SJSA1 (cell line): ENCODE data around the gene DCHS1. TPM values are rescaled to one million over a fixed set of nuclear protein-coding genes. Genes with fewer than 3 reads are reported as not detected.

Source experiments
- DNase-seq, 2 experiments: peaks; one replicate each; pipeline ENCODE4 v3.0.0-alpha.2; 2015 to 2020; ENCODE audit warnings: low spot score in 2 of 2, low read depth in 1 of 2
- H3K27ac ChIP-seq: fragments of 250-450 bp; sonication (Bioruptor Pico); 2 replicates; pipeline ENCODE4 v1.5.1; 2020; ENCODE audit warnings: mild to moderate bottlenecking, moderate library complexity
- H3K27me3 ChIP-seq: fragments of 250-450 bp; sonication (Bioruptor Pico); replicated peaks from 2 replicates; pipeline ENCODE4 v1.5.1; 2020; ENCODE audit warnings: mild to moderate bottlenecking, moderate library complexity
- H3K36me3 ChIP-seq: fragments of 250-450 bp; sonication (Bioruptor Pico); 2 replicates; pipeline ENCODE4 v1.5.1; 2020; ENCODE audit warnings: mild to moderate bottlenecking
- H3K4me1 ChIP-seq: fragments of 250-450 bp; sonication (Bioruptor Pico); replicated peaks from 2 replicates; pipeline ENCODE4 v1.6.1; 2021; ENCODE audit warnings: mild to moderate bottlenecking
- H3K4me3 ChIP-seq: fragments of 250-450 bp; sonication (Bioruptor Pico); 2 replicates; pipeline ENCODE4 v1.5.1; 2020; ENCODE audit warnings: mild to moderate bottlenecking
- H3K9me3 ChIP-seq: fragments of 250-450 bp; sonication (Bioruptor Pico); replicated peaks from 2 replicates; pipeline ENCODE4 v1.5.1; 2020; ENCODE audit warnings: mild to moderate bottlenecking
- total RNA-seq: library from RNA; depleted of rRNA; stranded (reverse); fragments of >200 nt; shearing (Covaris generic); gene quantifications from 2 replicates; pipeline ENCODE4 v1.2.3, GENCODE V29; 2014

Gene DCHS1
- total RNA-seq, 1 experiment from 2014 or later = 12.0 TPM

DNA sequence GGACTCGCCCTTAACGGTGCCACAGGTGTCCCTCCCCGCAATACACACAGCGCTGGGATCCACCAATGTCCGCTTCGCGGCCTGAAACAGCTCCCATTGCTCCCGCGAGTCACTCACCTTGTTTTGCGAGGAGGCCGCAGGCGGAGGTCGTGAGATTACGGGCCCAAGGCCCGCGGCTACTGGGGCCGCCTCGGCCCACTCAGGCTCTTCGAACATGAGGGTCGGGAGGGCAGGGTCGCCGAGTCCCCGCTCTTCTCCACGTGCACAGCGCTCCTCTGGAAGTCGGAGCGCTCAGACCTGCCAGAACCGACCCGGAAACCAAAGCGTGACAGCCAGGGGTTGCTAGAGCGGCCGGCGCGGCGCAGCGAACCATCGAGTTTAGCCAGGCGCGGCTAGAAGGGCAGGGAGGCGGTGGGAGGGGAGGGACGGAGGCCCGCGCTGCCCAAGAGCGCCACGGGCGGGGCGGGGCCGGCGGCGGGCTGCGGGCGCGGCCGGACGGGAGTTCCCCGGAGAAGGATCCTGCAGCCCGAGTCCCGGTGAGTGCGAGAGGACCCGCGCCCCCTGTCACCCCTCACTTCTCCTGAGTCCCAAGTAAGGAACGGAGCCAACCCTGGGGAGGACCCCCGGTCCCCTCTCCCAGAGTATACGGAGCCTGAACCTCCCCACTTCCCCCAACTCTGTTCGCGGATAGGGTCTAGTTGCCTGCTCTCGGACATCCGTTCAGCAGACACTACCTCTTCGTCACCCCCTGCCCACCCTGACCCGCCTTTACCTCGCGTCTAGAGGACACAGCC, 52.1 kb downstream of the DCHS1 start, which contains the start of the genes ILK and RRP8:
TSS of gene ILK (plus strand) at position 488 of the 794 bp plus-strand sequence. CDS start 498 bp downstream, outside the sequence.
TSS of gene RRP8 (minus strand) at position 330 of the 794 bp plus-strand sequence. CDS start at position 216, 114 bp downstream.
- Histone ChIP-seq H3K4me1 (peaks cover 28% of the 10 kb centered on the region), H3K4me3 (peak within 1 kb of the TSS; percentile 66), H3K36me3 (peaks cover 56% of the 10 kb centered on the region), H3K9me3 (no peaks in the 10 kb centered on the region), H3K27me3 (no peaks in the 10 kb centered on the region), H3K27ac (peak within 1 kb of the TSS; percentile 36)
- peak; percentile 64 to 78 for DNase-seq

DNA sequence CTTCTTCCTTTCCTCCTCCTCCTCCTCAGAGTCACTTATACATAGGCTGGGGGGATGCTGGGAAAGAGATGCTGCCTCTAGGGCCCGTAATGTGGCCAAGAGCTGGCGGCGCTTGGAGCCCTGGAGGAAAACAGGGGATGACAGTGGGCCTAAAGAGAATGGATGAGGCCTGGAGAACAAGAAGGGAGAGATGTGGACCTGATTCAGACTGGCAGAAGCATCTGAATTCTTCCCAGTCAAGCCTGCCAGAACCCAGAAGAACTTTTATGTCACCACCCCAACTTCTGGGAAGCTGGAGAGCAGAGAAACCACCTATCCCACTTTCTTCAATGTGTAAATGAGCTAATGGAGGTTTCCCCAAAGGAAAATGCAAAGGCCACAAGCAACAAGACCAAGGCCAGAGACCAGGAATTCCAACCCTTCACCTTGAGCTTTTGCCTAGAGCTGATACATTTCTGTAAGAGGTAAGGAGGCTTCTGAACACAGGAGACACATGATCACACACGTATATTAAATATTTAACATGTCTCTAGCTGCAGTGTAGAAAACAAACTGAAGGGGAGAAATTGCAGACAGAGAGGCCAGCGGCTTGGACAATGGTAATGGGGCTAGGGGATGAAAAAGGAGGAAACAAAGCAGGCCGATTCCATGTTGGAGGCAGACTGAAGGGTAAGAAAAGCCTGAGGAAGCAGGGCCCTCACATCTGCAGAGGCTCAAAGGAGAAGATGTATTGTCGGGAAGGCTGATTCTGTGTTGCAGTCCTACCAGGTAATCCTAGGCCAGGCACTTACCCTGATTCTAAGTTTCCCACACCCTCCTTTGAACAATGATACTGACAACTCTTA, 53.3 kb downstream of the DCHS1 start:
- no peak overlapping the region for H3K27ac ChIP-seq
- DNase-seq = no peak
- peaks cover 17% of the 10 kb centered on the region for H3K4me1 ChIP-seq
- H3K36me3 ChIP-seq = peaks cover 45% of the 10 kb centered on the region
- peak overlapping the region; percentile 66 for H3K4me3 ChIP-seq
- H3K9me3 ChIP-seq = no peaks in the 10 kb centered on the region
- no peaks in the 10 kb centered on the region for H3K27me3 ChIP-seq

- H3K27ac ChIP-seq = no peak overlapping the region
- DNase-seq = no peak
- no peaks in the 10 kb centered on the region for H3K27me3 ChIP-seq
- H3K36me3 ChIP-seq = peaks cover 37% of the 10 kb centered on the region
- no peaks in the 10 kb centered on the region for H3K9me3 ChIP-seq
- peaks cover 6% of the 10 kb centered on the region for H3K4me1 ChIP-seq
- no peak overlapping the region for H3K4me3 ChIP-seq
These were observed 54.6 kb downstream of the DCHS1 start for GRCh38 chr11:6601041-6601461.

DNA sequence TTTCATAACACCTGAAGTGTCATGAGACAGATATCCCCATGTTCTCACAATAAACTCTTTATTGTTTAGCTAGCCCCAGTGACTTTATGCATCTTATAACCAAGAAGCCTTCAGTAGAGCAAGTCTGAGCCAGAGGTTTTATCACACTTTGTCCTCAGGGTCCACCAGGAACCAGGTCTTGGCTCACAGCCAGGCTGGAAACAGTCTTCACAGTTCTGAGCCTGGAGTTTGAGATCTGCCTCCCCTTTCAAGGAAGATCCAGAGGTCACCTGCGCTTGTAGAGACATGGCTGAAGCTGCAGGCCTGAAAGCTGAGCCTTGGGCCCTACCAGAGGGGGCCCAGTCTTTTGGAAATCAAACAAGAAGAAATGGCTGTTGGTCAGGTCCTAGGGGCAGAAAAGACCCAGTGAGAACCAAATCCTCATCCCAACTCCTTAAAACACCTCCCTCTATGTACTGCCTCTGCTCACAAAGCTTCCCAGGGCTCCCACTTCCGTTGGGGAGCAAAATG, 55.7 kb downstream of the DCHS1 start:
- Histone ChIP-seq H3K9me3 (no peaks in the 10 kb centered on the region), H3K4me3 (no peak overlapping the region), H3K27me3 (no peaks in the 10 kb centered on the region), H3K36me3 (peaks cover 33% of the 10 kb centered on the region), H3K27ac (no peak overlapping the region), H3K4me1 (no peaks in the 10 kb centered on the region)
- no peak for DNase-seq

GRCh38 chr11:6599449-6599848, 56.2 kb downstream of the DCHS1 start:
- Histone ChIP-seq H3K4me1 (no peaks in the 10 kb centered on the region), H3K9me3 (no peaks in the 10 kb centered on the region), H3K27ac (no peak overlapping the region), H3K36me3 (peaks cover 30% of the 10 kb centered on the region), H3K27me3 (no peaks in the 10 kb centered on the region), H3K4me3 (no peak overlapping the region)
- no peak for DNase-seq

- Histone ChIP-seq H3K4me1 (no peaks in the 10 kb centered on the region), H3K27ac (no peak overlapping the region), H3K36me3 (peaks cover 32% of the 10 kb centered on the region), H3K9me3 (no peaks in the 10 kb centered on the region), H3K27me3 (no peaks in the 10 kb centered on the region), H3K4me3 (no peak overlapping the region)
- DNase-seq = no peak
These were observed 57.1 kb downstream of the DCHS1 start for GRCh38 chr11:6598555-6598954.

DNA sequence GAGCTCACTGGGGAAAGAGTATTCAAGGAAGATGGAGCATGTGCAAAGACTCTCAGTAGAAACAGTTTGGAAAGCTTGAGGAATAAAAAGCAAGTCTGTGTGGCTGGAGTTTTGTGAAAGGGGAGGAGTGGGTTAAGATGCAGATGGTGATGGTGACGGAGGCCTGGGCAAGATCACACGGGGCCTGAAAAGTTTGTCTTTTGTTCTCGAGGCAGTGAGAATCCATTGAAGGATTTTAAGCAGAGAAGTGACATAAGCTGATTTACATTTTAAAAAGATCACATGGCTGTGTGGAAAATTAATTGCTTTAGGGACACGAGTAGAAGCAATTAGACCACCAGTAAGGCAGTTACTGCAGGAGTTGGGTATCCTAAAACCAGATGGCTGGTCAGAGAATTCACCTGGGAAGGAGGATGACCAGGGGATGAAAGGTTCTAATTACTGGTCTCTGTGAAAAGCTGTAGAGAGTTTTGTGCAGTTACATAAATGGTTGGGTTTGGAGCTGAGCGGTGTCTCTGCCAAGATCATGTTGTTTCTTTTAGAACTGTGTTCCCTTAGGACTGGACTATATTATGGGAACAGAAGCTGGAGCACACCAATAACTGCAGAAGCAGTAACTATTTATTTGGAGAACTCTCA, 59.3 kb downstream of the DCHS1 start:
- Histone ChIP-seq H3K4me1 (no peaks in the 10 kb centered on the region), H3K9me3 (no peaks in the 10 kb centered on the region), H3K27ac (no peak overlapping the region), H3K27me3 (no peaks in the 10 kb centered on the region), H3K4me3 (no peak overlapping the region), H3K36me3 (peaks cover 29% of the 10 kb centered on the region)
- DNase-seq = no peak

GRCh38 chr11:6594142-6594768, 61.4 kb downstream of the DCHS1 start:
- no peaks in the 10 kb centered on the region for H3K9me3 ChIP-seq
- H3K4me3 ChIP-seq = no peak overlapping the region
- H3K36me3 ChIP-seq = peaks cover 11% of the 10 kb centered on the region
- no peaks in the 10 kb centered on the region for H3K4me1 ChIP-seq
- H3K27me3 ChIP-seq = no peaks in the 10 kb centered on the region
- no peak for DNase-seq
- no peak overlapping the region for H3K27ac ChIP-seq

DNA sequence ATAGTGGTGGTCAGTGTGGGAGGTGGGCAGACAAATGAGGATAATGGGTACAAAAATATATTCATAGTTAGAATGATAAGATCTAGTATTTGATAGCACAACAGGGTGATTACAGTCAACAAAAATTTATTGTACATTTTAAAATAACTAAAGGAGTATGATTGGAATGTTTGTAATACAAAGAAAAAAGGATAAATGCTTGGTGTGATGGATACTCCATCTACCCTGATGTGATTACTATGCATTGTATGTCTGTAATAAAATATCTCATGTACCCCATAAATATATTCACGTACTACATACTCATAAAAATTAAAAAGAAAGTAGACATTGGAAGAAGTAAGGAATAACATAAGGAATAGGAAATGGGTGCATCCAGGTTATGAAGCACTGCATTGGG, 67.6 kb downstream of the DCHS1 start:
- no peak for DNase-seq
- Histone ChIP-seq H3K27ac (no peak overlapping the region), H3K4me1 (no peaks in the 10 kb centered on the region), H3K9me3 (no peaks in the 10 kb centered on the region), H3K36me3 (no peaks in the 10 kb centered on the region), H3K27me3 (no peaks in the 10 kb centered on the region), H3K4me3 (no peak overlapping the region)

DNA sequence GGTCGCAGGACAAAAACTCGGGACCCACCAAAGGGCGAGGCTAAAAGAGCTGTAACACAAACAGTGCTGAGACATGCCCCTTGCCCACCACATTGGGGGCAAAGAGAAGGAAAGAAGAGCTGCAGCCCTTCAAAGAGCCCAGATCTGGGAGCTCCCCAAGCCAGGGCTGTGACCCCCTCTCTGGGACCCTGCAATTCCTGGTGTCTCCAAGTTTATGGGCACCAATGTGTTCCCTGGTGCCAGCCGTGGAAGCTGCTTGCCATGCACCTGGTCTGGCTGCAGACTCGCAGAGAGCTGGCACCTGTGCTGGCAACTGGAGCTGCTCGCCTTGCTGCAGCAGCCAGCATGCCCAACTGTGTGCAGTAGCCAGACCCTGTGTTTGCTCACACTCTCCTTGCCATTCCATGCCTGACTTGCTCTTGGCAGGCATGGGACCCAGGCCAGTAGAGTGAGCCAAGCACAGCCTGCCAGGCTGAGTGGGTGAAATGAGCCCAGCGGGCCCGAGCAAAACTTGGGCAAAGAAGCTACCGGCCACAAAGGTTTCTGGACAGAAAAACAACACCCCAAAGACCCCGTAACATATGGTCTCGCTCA, 68.2 kb downstream of the DCHS1 start:
- Histone ChIP-seq H3K9me3 (no peaks in the 10 kb centered on the region), H3K36me3 (no peaks in the 10 kb centered on the region), H3K4me1 (no peaks in the 10 kb centered on the region), H3K27me3 (no peaks in the 10 kb centered on the region), H3K27ac (no peak overlapping the region), H3K4me3 (no peak overlapping the region)
- no peak for DNase-seq

GRCh38 chr11:6586434-6587359, 68.9 kb downstream of the DCHS1 start:
- no peak overlapping the region for H3K4me3 ChIP-seq
- no peak for DNase-seq

GRCh38 chr11:6584528-6584927, 71.1 kb downstream of the DCHS1 start:
- no peak for DNase-seq
- H3K27ac ChIP-seq = no peak overlapping the region
- no peaks in the 10 kb centered on the region for H3K27me3 ChIP-seq
- H3K4me1 ChIP-seq = no peaks in the 10 kb centered on the region
- H3K36me3 ChIP-seq = no peaks in the 10 kb centered on the region
- no peaks in the 10 kb centered on the region for H3K9me3 ChIP-seq
- no peak overlapping the region for H3K4me3 ChIP-seq

More at GRCh38 chr11:6586434-6587359, 68.9 kb downstream of the DCHS1 start:
- Histone ChIP-seq H3K36me3 (no peaks in the 10 kb centered on the region), H3K27me3 (no peaks in the 10 kb centered on the region), H3K27ac (no peak overlapping the region), H3K4me1 (no peaks in the 10 kb centered on the region), H3K9me3 (no peaks in the 10 kb centered on the region)
